Common myeloid progenitor, CD34-positive (primary cell): ENCODE measurements around the gene PGPEP1.
"Not testable (repeated sequence)": the region's sequence is repeated elsewhere in the genome, so short reads cannot be mapped to it uniquely, and the experiment has no call there.

ENCODE experiments used
- CTCF ChIA-PET: fragments of 350-600 bp; sonication (Branson Sonifier 250); formaldehyde crosslinking; loops from one replicate; lab custom pipeline; 2021; ENCODE audit warnings: antibody characterized with exemption; lab: Charles Lee
- POLR2A ChIA-PET: fragments of 350-600 bp; sonication (Branson Sonifier 250); formaldehyde crosslinking; loops from one replicate; lab custom pipeline; 2021; ENCODE audit warnings: antibody characterized with exemption; lab: Charles Lee
- DNase-seq, 3 donors: peaks; one replicate each; pipeline versions ENCODE4 v3.0.0 to v3.0.0-alpha.2; 2013
- H3K27ac ChIP-seq, 2 experiments: 1 replicate in 1 of 2; 2 replicates in 1 of 2; pipeline ENCODE4 v1.7.0; 2013; ENCODE audit warnings: inconsistent platforms in 2 of 2, low read length in 2 of 2, mild to moderate bottlenecking in 2 of 2, low read depth in 1 of 2, moderate library complexity in 1 of 2; ENCODE audit not compliant: severe bottlenecking in 2 of 2, insufficient read depth in 1 of 2, poor library complexity in 1 of 2
- H3K27me3 ChIP-seq, 5 experiments: replicated peaks in 2 of 5; 1 replicate in 3 of 5; 2 replicates in 2 of 5; pipeline versions ENCODE4 v1.6.1 to v1.7.0; 2013; ENCODE audit warnings: low read length in 4 of 5, mild to moderate bottlenecking in 2 of 5, moderate library complexity in 2 of 5, inconsistent platforms in 1 of 5; ENCODE audit not compliant: insufficient read depth in 5 of 5, control insufficient read depth in 4 of 5
- H3K36me3 ChIP-seq, 4 experiments: 1 replicate in 2 of 4; 2 replicates in 2 of 4; pipeline versions ENCODE4 v1.6.1 to v1.7.0; 2013; ENCODE audit warnings: low read length in 3 of 4, control low read depth in 1 of 4, mild to moderate bottlenecking in 1 of 4; ENCODE audit not compliant: control insufficient read depth in 4 of 4, insufficient read depth in 4 of 4
- H3K4me1 ChIP-seq, 4 experiments: 1 replicate in 3 of 4; 2 replicates in 1 of 4; pipeline versions ENCODE4 v1.6.1 to v1.7.1; 2013; ENCODE audit warnings: low read length in 3 of 4, mild to moderate bottlenecking in 3 of 4, control low read depth in 1 of 4, inconsistent platforms in 1 of 4, moderate library complexity in 1 of 4; ENCODE audit not compliant: control insufficient read depth in 4 of 4, insufficient read depth in 4 of 4; ENCODE audit errors: control extremely low read depth in 1 of 4
- H3K4me3 ChIP-seq, 7 experiments: 1 replicate in 4 of 7; 2 replicates in 3 of 7; pipeline versions ENCODE4 v1.5.1 to v1.7.0; 2013; ENCODE audit warnings: mild to moderate bottlenecking in 7 of 7, low read length in 6 of 7, moderate library complexity in 6 of 7, inconsistent platforms in 2 of 7, low read depth in 2 of 7, control low read depth in 1 of 7; ENCODE audit not compliant: insufficient read depth in 4 of 7, control insufficient read depth in 1 of 7; ENCODE audit errors: extremely low read depth in 1 of 7
- H3K9me3 ChIP-seq, 5 experiments: 1 replicate in 4 of 5; 2 replicates in 1 of 5; pipeline versions ENCODE4 v1.6.1 to v1.7.1; 2013; ENCODE audit warnings: low read length in 4 of 5, mild to moderate bottlenecking in 2 of 5, inconsistent platforms in 1 of 5, low read depth in 1 of 5, moderate library complexity in 1 of 5; ENCODE audit not compliant: control insufficient read depth in 4 of 5, insufficient read depth in 2 of 5; ENCODE audit errors: control extremely low read depth in 1 of 5
- WGBS: methylation state at CpG from one replicate; pipeline ENCODE4 v1.1.5; 2013; ENCODE audit not compliant: insufficient coverage; 5-methylcytosine and 5-hydroxymethylcytosine counted together

Gene PGPEP1

GRCh38 chr19:18353378-18354005 lies 13.1 kb downstream of the PGPEP1 start:
- no peak overlapping the region for H3K27ac ChIP-seq
- peaks cover 17 to 38% (median 25%) of the 10 kb centered on the region in 4 experiments for H3K36me3 ChIP-seq
- 98% methylated on average over 6 of the region's 8 CpGs for WGBS
- ChIA-PET POLR2A (no interaction called here), CTCF (interaction anchor here (0.9 to 4.1 kb wide), 4 partner anchors 35 to 58 kb away, joined by 3 to 16 read pairs (median 4); no protein-coding TSS in a partner anchor)
- H3K27me3 ChIP-seq, result no peaks in the 10 kb centered on the region
- H3K9me3 ChIP-seq, result peaks cover 0 to 4% (median 0%) of the 10 kb centered on the region in 5 experiments
- no peaks in the 10 kb centered on the region for H3K4me1 ChIP-seq
- DNase-seq, result no peak
- no peak overlapping the region for H3K4me3 ChIP-seq

- CTCF ChIA-PET, result interaction anchor here (0.8 to 4.1 kb wide), 5 partner anchors 8 to 56 kb away, joined by 3 to 16 read pairs (median 3); no protein-coding TSS in a partner anchor
- H3K27ac ChIP-seq, H3K4me3 ChIP-seq, H3K9me3 ChIP-seq, DNase-seq, POLR2A ChIA-PET, H3K27me3 ChIP-seq, H3K4me1 ChIP-seq: not testable (repeated sequence)
- H3K36me3 ChIP-seq, result peaks cover 19 to 49% (median 29%) of the 10 kb centered on the region in 4 experiments
- 93% methylated on average over 2 of the region's 7 CpGs for WGBS
These were observed 14.3 kb downstream of the PGPEP1 start for GRCh38 chr19:18354743-18355142.

- WGBS, result 100% methylated on average over 3 of the region's 3 CpGs
- no peak for DNase-seq
- no peaks in the 10 kb centered on the region for H3K4me1 ChIP-seq
- ChIA-PET POLR2A (no interaction called here), CTCF (interaction anchor here (0.8 to 4.1 kb wide), 3 partner anchors 9 to 52 kb away, joined by 3 to 16 read pairs (median 3); no protein-coding TSS in a partner anchor)
- no peaks in the 10 kb centered on the region for H3K27me3 ChIP-seq
- no peak overlapping the region for H3K27ac ChIP-seq
- peaks cover 22 to 63% (median 38%) of the 10 kb centered on the region in 4 experiments for H3K36me3 ChIP-seq
- H3K4me3 ChIP-seq, result no peak overlapping the region
- peaks cover 0 to 4% (median 0%) of the 10 kb centered on the region in 5 experiments for H3K9me3 ChIP-seq
These were observed 16.6 kb downstream of the PGPEP1 start for GRCh38 chr19:18357041-18357440.

- ChIA-PET POLR2A (no interaction called here), CTCF (interaction anchor here (1.1 to 3.6 kb wide), 4 partner anchors 13 to 54 kb away, joined by 4 to 38 read pairs (median 14); partner anchors contain the start of gene GDF15)
- Histone ChIP-seq H3K9me3 (peaks cover 0 to 4% (median 0%) of the 10 kb centered on the region in 5 experiments), H3K27me3 (no peaks in the 10 kb centered on the region), H3K4me3 (no peak overlapping the region), H3K36me3 (peaks cover 15 to 65% (median 41%) of the 10 kb centered on the region in 4 experiments), H3K27ac (no peak overlapping the region), H3K4me1 (peaks cover 5 to 29% (median 21%) of the 10 kb centered on the region in 4 experiments)
- WGBS, result 95% methylated on average over 8 of the region's 8 CpGs
- no peak for DNase-seq
These were observed 21.2 kb downstream of the PGPEP1 start for GRCh38 chr19:18361646-18362045.

GRCh38 chr19:18362934-18363542 lies 22.6 kb downstream of the PGPEP1 start:
- Histone ChIP-seq H3K27ac (no peak overlapping the region), H3K4me1 (peaks cover 5 to 29% (median 21%) of the 10 kb centered on the region in 4 experiments), H3K36me3 (peaks cover 9 to 53% (median 32%) of the 10 kb centered on the region in 4 experiments), H3K27me3 (no peaks in the 10 kb centered on the region), H3K4me3 (no peak overlapping the region), H3K9me3 (no peaks in the 10 kb centered on the region)
- ChIA-PET POLR2A (no interaction called here), CTCF (interaction anchor here (0.6 to 2.5 kb wide), 8 partner anchors 14 to 48 kb away, joined by 3 to 14 read pairs (median 4); partner anchors contain the start of gene GDF15)
- WGBS, result 96% methylated on average over 15 of the region's 17 CpGs
- no peak for DNase-seq

GRCh38 chr19:18363787-18364186 lies 23.4 kb downstream of the PGPEP1 start:
- DNase-seq, result no peak
- Histone ChIP-seq H3K36me3 (peaks cover 9 to 53% (median 32%) of the 10 kb centered on the region in 4 experiments), H3K4me3 (no peak overlapping the region), H3K27ac (peak overlapping the region in 1 of 2 experiments; percentile 73), H3K27me3 (no peaks in the 10 kb centered on the region), H3K9me3 (no peaks in the 10 kb centered on the region), H3K4me1 (peaks cover 5 to 29% (median 21%) of the 10 kb centered on the region in 4 experiments)
- POLR2A ChIA-PET, result no interaction called here
- CTCF ChIA-PET, result interaction anchor here (0.8 to 2.5 kb wide), 7 partner anchors 14 to 47 kb away, joined by 3 to 14 read pairs (median 4); partner anchors contain the start of gene GDF15
- 83% methylated on average over 4 of the region's 6 CpGs for WGBS
